Thyroid gland (tissue), 4 donors: ENCODE results near the gene NLGN1.

Experiments used
- POLR2A ChIP-seq, 2 donors: fragments of 450-650 bp; IDR thresholded peaks; one replicate each; pipeline ENCODE4 v1.6.1; 2017; ENCODE audit warnings: antibody characterized with exemption in 2 of 2, mild to moderate bottlenecking in 2 of 2, moderate library complexity in 1 of 2
- TF ChIP-seq, protein P1 (sequence below), 6 experiments: fragments of 200-600 bp in 3 of 6; fragments of 450-650 bp in 3 of 6; sonication (generic) in 3 of 6; IDR thresholded peaks; one replicate each; pipeline ENCODE4 v1.5.1; 2016 to 2019; ENCODE audit warnings: antibody characterized with exemption in 6 of 6, mild to moderate bottlenecking in 2 of 6, inconsistent platforms in 1 of 6, moderate library complexity in 1 of 6

DNA sequence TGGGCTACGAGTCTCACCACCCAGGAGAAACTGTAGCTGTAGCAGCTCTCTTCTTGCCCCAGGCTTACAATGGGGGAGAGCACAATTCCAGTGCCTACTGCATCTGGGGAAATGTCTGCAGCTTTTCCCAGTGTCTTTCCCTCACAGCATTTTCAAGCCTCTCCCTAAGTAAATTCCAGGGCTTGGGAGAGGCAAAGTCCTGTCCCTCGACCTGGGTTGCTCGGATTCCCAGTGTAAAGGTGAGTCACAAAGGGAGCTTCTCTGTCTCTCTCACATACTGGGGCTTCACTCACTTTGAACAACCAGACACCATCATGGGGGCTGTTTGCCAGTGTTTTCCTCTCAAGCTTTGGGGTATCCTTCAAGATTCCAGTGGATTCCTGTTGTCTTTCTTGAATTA is 772.2 kb downstream of the NLGN1 start:
- TF ChIP-seq POLR2A (IDR thresholded peaks at IDR 0.05) = no peak
- TF ChIP-seq, protein P1, sequence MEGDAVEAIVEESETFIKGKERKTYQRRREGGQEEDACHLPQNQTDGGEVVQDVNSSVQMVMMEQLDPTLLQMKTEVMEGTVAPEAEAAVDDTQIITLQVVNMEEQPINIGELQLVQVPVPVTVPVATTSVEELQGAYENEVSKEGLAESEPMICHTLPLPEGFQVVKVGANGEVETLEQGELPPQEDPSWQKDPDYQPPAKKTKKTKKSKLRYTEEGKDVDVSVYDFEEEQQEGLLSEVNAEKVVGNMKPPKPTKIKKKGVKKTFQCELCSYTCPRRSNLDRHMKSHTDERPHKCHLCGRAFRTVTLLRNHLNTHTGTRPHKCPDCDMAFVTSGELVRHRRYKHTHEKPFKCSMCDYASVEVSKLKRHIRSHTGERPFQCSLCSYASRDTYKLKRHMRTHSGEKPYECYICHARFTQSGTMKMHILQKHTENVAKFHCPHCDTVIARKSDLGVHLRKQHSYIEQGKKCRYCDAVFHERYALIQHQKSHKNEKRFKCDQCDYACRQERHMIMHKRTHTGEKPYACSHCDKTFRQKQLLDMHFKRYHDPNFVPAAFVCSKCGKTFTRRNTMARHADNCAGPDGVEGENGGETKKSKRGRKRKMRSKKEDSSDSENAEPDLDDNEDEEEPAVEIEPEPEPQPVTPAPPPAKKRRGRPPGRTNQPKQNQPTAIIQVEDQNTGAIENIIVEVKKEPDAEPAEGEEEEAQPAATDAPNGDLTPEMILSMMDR (IDR thresholded peaks at IDR 0.05) = no peak
